GM21390 (cell line): Measurements from ENCODE around the gene UGT1A7.
"Not testable (repeated sequence)": the region's sequence is repeated elsewhere in the genome, so short reads cannot be mapped to it uniquely, and the experiment has no call there.

Experiments used
- ATAC-seq: cut with Tn5 transposase; IDR thresholded peaks from one replicate; pipeline ENCODE4 v1.9.1; 2021; ENCODE audit not compliant: unreplicated experiment

UGT1A7 gene

DNA sequence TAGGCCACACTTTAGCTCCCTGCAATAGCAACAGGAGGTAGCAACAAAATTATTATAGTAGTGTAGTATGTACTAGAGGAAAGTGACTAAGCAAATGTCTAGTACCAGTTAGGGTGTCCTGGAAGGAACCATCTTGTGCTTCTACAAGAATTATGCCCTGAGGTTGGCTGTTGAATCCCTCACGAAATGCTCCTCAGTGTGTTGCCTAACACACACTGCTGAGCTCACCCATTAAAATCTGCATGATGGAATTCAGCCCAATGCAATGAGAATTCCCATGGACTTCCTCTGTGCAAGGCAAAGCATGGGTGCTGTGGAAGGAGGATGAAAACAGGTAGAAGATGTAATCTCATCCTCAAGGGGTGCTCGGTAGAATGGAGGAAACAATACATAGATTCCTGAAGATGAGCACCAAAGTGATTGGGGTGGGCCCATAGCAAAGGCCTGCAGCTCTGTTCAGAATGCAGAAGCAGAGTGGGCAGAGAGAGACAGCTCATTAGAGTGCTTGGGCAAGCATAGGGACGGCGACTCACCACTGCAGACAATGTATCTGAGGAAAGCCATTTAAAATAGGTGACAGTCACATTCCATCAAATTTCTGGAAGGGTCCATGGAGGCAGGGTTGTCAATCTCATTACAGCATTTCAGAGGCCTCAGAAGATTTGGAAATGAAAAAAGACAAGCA, 1.2 kb upstream of the UGT1A7 start:
- no peak for ATAC-seq

DNA sequence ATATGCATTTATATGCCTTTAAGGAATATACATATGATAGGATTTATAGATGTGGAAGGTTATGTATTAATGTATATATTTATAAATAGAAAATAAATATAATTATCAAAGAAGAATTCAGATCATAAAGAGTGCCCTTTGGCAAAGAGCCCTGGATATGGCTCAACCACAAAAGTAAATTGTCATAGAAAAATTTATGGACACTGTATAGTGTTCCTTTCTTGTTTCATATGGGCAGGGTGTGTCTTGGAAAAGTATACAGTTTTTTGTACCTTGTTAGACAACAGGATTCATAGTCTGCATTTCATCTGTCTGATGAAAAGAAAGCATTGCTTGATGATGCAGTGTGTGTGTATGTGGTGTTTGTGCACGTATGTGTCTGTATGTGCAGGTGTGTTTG, 2.9 kb downstream of the UGT1A7 start:
- no peak for ATAC-seq

DNA sequence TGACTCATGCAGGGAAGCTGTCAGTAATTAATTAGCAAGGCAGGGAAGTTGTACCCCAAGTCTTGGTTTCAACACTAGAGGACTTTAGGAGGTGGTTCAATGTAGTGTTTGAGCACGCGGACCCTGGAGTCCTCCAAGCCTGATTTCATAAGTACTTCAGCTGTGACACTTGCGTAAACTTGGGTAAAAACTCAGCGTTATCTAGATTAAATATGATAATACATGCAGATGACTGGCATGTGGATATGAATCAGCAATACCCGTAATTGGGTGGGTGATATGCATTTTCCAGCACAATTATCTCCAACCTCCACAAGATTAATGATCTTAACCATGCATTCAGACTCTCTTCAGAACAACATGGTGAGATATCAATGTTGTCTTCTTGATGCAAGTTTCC, 5.2 kb downstream of the UGT1A7 start:
- no peak for ATAC-seq

DNA sequence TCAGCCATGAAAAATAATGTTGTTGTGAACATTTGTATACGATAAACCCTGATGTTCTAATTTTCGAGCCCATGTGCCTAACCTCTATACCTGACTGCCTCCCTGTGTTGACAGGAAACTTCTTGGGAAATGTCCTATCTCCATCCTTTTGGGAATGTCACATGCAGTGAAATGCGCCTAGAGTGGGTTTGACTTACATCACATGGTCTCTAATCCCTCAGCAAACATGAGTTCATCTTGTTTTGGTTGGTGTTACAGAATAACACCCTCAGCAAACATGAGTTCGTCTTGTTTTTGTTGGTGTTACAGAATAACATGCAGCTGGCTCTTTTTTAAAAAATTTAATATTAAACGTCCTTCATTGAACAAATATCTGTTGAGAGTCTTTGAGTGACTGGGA, 6.6 kb downstream of the UGT1A7 start:
- ATAC-seq, result no peak

DNA sequence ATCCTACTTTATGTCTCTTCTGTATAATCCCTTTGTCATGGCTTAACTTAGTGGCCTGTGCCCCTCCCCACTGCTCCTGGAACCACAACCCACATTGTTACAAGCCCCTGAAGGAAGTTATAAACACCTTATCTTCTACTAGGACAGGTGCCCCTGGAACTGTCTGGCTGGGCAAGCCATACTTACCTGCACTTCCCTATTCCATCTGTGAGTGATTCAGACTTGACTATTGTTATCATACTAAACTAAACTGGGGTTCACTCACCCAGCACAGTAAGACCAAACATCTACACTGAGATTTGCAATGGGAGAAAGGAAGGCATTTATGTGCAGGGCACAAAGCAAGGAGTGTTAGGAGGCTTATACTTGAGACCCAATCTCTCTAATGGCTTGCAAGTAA, 7.3 kb downstream of the UGT1A7 start:
- no peak for ATAC-seq

DNA sequence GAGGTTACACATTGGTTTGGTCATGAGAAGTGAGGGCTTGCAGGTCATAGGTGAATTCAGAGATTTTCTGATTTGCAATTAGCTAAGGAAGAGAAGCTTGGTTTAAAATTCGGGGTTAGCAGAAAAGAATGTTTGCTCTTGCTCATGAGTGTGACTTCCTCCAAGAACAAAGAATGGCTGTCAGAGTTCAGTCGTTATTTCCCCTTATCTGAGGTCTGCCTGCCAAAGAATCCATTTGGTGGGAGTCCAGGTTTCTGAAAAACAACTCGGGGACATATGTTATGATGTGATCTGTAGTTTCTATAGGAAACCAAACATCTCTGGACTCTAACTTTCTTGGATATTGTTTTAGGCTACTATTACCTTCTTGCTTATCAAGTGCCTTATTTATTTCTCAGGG, 7.8 kb downstream of the UGT1A7 start:
- ATAC-seq, result no peak

DNA sequence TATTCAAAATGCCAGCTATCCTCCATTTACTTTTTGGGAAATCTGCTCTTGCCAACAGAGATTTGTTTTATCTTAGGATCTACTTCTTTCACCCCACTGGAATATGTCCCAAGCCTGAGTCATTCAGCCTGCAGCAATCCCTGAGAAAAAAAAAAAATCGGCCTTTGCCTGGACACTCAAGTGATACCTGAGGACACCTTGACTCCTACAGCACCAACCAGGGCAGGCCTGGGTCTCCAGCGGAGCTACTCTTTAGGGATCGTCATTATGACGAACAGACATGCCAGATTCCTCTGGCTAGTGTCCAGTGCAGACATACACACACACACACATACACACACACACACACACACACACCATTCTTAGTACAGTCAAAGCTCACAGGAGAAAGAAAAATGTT, 8.7 kb downstream of the UGT1A7 start:
- ATAC-seq, result no peak

DNA sequence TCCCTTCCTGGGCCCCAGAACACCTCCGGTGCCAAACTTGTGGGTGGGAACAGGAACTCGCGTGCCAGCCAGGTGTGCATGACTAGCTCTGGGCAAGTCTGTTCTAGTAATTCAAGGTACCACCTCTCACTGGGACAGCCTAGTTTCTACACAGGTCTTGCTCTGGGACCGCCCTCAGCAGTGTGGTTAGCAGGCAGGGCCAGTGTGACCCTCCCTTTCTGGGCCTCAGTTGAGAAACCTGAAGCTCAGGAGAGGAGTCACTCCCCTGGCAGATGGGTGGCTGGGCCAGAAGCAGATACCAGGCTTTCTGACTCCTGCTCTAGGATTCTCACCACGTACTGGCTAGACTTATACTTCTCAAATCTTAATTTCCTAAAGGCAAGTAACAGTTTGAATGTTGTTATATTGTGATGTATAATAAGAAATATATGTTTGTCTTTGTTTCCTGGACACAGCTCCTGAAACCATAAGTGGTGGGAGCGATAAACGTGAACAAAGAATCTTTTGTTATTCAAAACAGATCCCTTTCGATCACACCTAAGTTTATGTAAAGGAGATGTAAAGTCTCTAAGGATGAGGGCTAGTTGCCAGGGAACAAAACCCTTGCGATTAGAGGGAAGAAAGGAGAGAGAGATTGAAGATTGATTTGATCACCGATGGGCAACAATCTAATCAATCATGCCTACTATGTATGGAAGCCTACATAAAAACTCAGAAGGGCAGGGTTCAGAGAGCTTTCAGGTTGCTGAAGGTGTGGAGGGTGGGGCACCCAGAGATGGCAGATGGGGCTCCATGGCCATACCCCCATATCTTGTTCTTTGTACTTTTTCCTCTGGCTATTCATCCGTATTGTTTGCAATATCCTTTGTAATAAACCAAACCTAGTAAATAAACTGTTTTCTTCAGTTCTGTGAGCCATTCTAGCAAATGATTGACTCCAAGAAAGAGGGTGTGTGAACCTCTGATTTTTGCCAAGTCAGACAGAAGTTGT, 10.0 kb downstream of the UGT1A7 start:
- no peak for ATAC-seq

DNA sequence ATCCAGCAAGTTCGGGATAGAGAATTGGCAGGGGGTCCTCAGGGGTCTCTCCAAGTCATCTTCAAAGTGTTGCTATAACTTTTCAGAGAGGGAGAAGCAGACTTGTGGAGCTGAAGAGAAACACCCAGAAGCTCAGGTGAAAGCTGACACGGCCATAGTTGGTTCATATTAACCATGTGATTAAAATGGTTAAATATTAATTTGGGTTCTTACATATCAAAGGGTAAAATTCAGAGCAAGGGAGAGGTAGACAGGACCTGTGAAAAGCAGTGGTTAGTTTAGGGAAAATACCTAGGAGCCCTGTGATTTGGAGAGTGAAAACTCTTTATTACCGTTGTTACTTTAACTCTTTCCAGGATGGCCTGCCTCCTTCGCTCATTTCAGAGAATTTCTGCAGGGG, 10.9 kb downstream of the UGT1A7 start, which contains the start of gene UGT1A6:
Gene UGT1A6 (plus strand): TSS at position 243 of the 400 bp plus-strand sequence. CDS start 115 bp downstream, at position 358.
- no peak for ATAC-seq

DNA sequence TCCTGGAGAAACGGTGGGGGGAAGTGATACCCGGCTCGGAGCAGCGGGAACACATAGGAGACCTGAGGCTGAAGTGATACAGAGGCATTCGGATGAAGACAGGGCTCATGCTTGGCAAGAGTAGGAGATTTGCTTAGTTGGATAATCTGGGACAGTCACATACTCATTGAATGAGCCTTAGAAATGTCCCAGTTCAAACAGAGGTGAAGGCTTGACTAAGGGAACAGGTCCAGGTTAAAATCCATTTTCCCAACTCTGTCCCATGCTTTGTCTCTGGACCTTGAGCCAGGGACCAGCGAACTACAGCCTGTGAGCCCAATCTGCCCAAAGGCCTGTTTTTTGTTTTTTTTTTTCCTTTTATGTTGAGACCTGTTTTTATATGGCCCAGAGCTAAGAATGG, 12.3 kb downstream of the UGT1A7 start:
- no peak for ATAC-seq

DNA sequence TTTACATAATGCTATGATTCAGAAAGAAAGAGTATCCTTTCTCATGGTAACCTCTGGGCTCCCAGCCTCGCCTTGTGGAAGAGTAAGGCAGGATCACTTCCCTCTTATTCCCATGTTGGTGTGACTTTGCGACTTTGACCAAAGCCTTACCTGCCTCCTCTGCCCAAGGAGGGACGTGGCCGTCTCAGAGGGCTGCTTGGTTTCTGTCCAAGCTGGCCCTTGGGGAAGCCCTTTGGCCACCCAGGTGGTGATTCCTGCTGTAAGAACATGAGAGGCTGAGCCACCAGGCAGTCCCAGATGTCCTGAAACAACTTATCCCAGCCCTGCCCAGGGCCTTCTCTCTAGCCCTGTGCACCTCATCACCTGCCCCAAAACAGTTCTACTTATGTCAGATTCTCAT, 17.0 kb downstream of the UGT1A7 start:
- no peak for ATAC-seq

DNA sequence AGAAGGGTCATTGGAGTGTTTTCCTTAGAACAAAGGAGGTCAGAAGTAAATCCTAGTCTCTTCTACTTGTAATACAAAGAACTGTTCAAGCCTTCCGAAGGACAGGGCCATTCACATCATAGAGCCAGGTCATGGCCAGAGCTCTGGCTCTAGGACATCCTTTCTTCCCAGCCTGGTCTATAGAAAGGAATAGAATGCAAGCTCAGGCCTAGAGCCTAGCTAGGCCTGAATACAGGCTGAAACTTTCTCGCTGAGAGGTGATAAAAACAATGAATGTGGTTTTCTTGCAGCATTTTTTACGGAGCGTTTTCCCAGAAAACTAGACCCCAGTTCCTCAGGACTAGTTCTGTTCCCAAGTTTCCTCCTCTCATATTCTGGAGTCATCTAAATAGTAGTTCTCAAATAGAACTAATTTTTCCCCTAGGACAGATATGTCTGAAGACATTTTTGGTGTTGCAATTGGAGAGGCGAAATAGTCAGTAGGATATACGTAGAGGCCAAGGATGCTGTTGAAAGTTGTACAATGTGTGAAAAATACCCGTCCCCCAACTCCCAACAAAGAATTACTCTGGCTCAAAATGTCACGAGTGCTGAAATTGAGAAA, 17.8 kb downstream of the UGT1A7 start:
- no peak for ATAC-seq

DNA sequence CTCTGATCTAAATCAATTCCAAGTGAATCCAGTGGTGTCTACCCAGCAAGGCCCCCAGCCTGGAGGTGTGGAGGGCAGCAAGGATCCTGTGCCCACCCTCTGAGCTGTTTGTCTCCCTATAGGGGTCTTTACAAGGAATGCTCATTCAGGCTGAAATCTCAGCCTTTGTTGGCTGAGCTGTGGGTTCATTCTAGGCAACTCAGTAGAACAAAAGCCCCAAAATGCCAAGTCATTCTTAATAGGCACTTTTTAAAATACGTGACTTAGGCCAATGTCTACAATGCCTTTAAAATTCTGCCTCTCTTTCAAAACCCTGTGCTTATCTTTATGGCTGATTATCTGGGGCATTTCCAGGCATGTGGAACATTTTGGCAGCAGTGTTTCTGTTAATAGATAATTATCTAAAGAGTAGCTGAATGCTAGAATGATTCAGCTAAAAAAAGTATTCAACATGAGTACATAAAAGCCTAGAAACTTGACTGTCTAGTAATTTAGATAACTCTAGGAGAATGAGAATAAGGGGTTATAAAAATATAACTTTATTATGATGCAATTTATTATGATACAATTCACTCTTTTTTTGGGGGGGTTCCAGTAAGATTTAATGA, 18.4 kb downstream of the UGT1A7 start:
- ATAC-seq, result no peak

DNA sequence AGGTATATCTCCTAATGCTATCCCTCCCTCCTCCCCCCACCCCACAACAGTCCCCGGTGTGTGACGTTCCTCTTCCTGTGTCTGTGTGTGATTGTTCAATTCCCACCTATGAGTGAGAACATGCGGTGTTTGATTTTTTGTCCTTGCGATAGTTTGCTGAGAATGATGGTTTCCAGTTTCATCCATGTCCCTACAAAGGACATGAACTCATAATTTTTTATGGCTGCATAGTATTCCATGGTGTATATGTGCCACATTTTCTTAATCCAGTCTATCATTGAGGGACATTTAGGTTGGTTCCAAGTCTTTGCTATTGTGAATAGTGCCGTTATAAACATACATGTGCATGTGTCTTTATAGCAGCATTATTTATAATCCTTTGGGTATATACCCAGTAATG, 19.1 kb downstream of the UGT1A7 start:
- ATAC-seq, result not testable (repeated sequence)

DNA sequence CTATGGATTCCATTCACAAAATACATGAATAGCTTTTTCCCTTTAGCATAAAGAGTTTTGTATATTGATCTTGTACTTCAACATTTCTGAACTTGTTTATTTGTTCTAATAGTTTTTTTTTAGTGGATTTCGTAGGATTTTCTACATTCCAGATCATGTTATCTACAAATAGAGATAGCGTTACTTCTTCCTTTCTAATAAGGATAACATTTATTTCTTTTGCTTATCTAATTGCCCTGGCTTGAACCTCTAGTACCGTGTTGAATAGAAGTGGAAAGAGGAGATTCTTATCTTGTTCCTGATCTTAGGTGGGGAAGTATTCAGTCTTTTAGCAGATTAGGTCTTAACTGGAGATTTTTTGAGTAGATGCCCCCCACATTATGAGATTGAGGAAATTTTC, 20.5 kb downstream of the UGT1A7 start:
- ATAC-seq, result no peak

DNA sequence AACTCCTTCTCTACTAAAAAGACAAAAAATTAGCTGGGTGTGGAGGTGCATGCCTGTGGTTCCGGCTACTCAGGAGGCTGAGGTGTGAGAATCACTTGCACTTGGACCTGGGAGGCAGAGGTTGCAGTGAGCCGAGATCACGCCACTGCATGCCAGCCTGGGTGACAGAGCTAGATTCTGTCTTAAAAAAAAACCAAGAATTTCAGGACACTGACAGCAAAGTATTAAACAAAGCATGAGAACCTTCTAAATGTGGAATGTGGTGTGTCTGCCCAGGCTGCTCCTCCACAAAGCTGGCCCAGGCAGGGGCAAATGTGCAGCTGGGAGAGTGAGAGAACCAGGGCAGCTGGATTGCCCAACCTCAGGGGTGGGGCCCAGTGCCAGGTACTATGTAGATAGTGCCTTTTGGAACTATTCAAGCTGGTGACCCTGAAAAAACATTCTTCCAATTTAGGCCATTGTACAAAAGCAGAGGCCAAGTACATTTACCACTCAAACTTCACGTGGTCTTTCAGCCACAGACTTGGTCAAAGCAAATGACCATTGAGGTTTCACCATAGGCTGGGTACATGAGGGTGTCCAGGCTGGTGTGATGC, 24.3 kb downstream of the UGT1A7 start:
- ATAC-seq, result no peak

DNA sequence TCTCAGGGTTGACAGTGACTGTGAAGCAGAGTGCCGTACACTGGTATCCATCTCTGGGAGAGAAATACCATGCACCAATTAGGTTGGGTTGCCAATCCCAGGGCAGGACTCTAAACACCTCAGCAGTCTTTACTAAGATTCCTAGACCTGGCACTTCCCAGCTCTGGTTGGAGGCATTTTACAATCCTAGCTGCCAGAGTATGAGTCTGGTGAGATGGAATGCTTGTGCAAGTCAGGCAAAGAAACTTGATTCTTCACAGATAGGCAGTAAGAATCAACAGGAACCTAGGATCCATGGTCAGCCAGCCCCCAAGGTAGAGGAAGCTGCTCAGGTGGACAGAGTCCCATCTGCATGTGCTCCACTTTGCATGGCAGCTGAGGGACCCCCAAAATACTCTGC, 25.0 kb downstream of the UGT1A7 start:
- no peak for ATAC-seq

DNA sequence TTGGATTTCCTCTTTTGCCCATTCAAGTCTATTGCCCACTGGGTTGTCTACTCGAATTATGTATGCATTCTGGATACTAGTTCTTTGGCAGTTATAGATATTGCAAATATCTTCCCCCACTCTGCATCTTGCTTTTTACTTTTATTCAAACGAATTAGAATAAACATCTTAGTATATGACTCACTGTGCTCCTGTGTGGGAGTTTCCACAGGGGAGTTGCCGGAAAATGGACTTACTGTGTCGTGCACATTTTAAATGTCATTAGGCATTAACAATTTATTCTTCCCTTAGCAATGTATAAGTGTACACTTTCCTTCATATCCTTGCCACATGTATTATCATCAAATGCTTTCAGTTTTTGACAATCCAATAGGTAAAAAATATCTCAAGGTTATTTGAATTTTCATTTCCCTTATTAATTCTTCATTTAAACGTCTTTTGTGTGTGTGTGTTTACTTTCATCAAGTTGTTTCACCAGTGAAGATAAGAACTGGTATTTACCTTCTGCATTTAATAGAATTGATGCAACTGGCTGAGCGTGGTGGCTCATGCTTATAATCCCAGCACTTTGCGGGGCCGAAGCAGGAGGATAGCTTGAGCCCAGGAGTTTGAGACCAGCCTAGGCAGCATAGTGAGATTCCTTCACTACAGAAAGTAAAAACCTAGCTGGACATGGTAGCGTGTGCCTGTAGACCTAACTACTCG, 26.4 kb downstream of the UGT1A7 start:
- no peak for ATAC-seq

DNA sequence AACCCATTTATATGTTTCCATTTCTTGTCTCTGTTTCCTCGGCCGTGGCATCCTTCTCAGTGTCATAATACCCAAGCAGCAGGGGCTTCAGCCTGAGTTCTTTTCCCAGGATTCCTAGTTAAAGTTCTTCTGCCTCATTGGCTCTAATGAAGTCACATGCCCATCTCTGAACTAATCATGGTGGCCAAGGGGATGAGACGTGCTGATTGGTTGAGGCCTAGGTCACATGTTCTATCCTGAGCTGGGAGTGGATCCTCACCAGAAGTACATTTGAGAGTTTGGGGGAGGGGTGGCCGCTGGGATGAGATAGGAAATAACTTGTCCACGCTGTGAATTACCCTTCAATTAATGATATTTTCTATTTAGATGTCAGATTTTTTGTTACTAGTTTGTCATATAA, 27.2 kb downstream of the UGT1A7 start:
- no peak for ATAC-seq

DNA sequence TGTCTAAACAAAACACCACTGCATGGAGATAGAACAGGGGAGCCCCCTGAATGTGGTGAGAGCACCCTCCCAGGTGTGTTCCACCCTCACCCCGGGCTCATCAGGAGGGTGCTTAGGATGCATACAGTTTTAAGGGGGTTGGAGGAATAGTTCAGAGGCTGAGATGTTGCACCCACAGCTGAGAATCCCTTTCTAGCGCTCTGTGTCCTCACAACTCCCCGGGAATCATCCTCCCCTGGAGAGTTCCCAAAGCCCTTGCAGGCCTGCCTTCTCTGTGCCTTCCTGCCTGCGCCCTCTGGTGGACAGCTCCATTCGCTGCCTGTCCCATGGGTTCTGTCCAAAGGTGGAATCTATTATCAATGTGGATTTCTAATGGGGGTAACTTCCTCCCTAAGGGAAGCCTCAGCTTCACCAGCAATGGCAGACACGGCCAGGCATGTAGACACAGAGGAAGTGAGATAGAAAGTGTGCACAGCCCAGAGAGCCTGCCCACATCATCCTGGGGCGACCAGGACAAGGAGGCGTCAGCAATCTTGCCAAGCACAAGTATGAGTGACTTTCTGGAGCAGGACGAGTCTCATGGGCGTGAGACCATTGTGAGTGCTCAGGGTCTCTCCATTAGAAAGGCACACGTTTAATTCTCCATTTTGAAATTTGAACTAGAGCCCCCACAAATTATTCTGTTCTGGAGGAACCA, 29.8 kb downstream of the UGT1A7 start:
- ATAC-seq, result peak; percentile 60
